Measurements from ENCODE around the gene FAM131A. TPM values are rescaled to one million over a fixed set of nuclear protein-coding genes. Genes with fewer than 3 reads are reported as not detected.
A peak's percentile ranks its signal among the peaks of the same experiment; 100 is the strongest.

FAM131A gene
- total RNA-seq, 2 experiments from 2014 or later, result 3.1 to 4.5 TPM

DNA sequence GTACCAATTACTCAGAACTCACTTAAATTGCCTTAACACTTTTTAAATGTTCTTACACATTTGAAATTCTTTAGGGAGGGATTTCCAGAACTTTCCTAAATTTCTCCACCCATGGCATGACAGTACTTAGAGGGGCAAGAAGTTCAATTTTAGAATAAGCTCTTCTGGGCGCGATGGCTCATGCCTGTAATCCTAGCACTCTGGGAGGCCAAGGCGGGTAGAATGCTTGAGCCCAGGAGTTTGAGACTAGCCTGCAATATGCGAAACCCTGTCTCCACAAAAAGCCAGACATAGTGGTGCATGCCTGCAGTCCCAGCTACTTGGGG is 10.6 kb downstream of the FAM131A start:
- no peaks in the 10 kb centered on the region for H3K36me3 Mint-ChIP-seq
- H3K4me3 Mint-ChIP-seq, result no peak overlapping the region
- no peak for DNase-seq
- ATAC-seq, result no peak
- H3K4me1 Mint-ChIP-seq, result peaks cover 4% of the 10 kb centered on the region
- H3K27me3 Mint-ChIP-seq, result no peaks in the 10 kb centered on the region
- H3K27ac Mint-ChIP-seq, result no peak overlapping the region
- no peaks in the 10 kb centered on the region for H3K9me3 Mint-ChIP-seq (ENCODE audit: low read depth)
- CTCF ChIA-PET, result interaction anchor here (0.7 to 0.9 kb wide), 2 partner anchors 11 to 330 kb away, joined by 3 read pairs; partner anchors contain the start of genes ABCC5 and FAM131A

DNA sequence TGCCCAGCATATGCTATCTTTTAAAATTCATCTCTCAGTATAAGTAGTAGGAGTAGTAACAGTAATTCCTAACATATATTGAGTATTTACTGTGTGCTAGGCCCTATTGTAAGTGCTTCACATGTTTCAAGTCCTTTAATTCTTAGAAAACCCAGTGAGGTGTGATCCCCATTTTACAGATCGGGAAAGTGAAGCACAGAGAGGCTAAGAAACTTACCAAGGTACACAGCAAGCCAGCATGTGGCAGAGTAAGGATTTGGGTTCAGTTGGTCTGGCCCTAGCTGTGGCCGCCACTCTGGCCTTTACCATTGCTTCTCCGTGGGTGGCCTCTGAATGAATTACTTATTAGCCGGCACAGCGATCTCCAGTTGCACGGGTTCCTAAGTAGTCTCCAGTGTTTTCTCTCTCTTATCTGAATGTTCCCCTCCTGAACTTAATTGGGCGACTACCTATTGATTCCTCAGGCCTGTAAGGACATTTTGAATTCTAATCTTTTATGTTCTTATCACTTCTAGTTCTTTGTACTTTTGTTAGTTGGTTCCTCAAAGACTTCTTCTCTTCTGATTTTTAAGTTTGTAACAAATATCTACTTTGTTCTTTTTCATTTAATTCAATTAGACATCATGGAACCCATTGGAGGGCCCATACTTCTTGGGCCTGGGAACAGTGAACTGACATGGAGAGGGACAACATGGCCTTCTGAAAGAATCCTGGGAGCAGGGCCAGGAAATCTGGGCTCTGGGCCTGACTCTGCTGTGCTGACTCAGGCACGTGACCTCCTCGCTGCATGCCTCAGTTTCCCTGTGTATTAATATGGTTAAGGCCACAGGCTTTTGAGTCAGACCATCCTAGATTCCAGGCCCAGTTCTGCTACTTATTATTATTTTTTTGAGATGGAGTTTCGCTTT is 12.4 kb downstream of the FAM131A start:
- Mint-ChIP-seq H3K4me3 (no peak overlapping the region), H3K4me1 (peaks cover 9% of the 10 kb centered on the region), H3K36me3 (no peaks in the 10 kb centered on the region), H3K27ac (no peak overlapping the region), H3K27me3 (no peaks in the 10 kb centered on the region), H3K9me3 (ENCODE audit: low read depth) (no peaks in the 10 kb centered on the region)
- DNase-seq, result no peak
- CTCF ChIA-PET, result no interaction called here
- no peak for ATAC-seq

DNA sequence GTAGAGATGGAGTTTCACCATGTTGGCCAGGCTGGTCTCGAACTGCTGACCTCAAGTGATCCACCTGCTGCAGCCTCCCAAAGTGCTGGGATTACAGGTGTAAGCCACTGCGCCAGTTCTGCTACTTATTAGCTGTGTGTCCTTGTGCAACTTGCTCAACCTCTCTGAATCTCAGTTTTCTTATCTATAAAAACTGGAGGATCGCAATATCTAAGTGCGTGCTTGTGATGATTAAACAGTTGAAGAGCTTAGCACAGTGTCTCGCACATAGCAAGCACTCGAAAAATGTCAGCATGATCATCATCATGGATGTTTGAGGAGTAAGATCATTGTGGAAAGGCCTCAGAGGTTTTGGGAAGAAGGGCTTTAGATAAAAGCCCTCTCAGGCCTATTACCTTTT is 13.2 kb downstream of the FAM131A start:
- ATAC-seq (no peak), DNase-seq (no peak)
- Mint-ChIP-seq H3K4me3 (no peak overlapping the region), H3K27me3 (no peaks in the 10 kb centered on the region), H3K27ac (no peak overlapping the region), H3K36me3 (no peaks in the 10 kb centered on the region), H3K4me1 (peaks cover 9% of the 10 kb centered on the region), H3K9me3 (ENCODE audit: low read depth) (no peaks in the 10 kb centered on the region)
- CTCF ChIA-PET, result no interaction called here

DNA sequence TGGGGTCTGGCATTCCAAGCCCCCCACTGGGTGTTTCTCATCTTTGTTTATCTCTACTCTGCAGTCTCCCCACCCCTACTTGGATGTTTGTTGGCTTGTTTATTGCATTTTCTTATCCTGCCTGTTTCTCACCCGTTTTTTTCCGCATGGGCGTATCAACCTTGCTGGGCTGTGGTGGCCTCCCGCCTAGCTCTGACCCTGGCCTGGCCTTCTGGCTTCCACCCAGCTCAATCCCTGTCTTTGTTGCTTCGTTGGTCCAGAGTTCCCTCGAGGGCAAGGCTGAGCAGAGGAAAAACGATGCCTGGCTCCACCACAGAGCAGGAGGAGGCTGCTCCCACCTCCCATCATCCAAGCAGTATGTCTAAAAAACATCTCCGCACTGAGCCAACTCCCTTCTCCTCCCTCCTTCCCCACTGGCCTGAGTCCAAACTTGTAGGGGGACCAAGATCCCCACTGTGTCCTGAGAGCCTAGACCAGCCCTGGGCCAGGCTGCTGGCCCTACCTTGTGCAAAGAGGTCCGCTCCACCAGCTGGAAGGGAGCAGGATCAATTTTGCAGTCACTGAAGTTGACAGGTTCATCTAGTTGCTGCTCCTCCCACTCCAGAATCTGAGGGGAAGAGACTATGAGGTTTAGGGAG is 14.2 kb downstream of the FAM131A start:
- ATAC-seq (no peak), DNase-seq (no peak)
- peaks cover 9% of the 10 kb centered on the region for H3K4me1 Mint-ChIP-seq
- no peak overlapping the region for H3K27ac Mint-ChIP-seq
- no peak overlapping the region for H3K4me3 Mint-ChIP-seq
- no peaks in the 10 kb centered on the region for H3K36me3 Mint-ChIP-seq
- CTCF ChIA-PET, result interaction anchor here (0.5 to 1.1 kb wide), 2 partner anchors 11 to 60 kb away, joined by 3 read pairs; no protein-coding TSS in a partner anchor
- no peaks in the 10 kb centered on the region for H3K9me3 Mint-ChIP-seq (ENCODE audit: low read depth)
- no peaks in the 10 kb centered on the region for H3K27me3 Mint-ChIP-seq

DNA sequence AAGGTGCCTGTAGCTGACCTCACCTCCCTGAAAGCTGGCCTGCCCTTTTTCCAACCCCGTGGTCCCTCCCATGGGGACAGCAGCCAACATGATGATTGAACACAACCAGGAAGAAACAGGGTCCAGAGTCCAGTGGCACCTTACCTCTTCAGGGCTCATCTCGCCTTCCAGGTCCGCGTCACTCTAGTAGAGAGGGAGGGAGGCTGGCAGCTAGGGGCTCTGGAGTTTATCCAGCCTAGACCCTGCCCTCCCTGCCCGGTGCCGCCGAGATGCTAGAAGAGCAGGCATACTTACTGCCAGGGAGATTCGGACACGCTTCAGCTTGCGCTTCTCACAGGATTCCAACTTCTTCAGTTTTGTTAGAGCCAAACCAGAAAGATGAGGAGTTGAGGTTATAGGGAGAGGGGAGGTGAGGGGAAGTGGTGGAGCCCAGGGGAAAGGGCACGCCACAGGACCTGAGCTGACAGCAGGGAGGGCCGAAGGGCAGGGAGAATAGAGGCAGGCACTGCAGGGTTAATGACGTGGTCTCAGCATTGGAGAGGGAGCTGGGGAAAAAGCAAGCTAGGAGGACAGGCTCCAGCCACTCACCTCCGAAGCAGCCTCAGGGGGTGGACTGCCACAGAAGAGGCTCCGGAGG is 14.9 kb downstream of the FAM131A start:
- no peaks in the 10 kb centered on the region for H3K36me3 Mint-ChIP-seq
- no peak overlapping the region for H3K4me3 Mint-ChIP-seq
- H3K27me3 Mint-ChIP-seq, result no peaks in the 10 kb centered on the region
- no peak overlapping the region for H3K27ac Mint-ChIP-seq
- peaks cover 9% of the 10 kb centered on the region for H3K4me1 Mint-ChIP-seq
- ATAC-seq, result no peak
- H3K9me3 Mint-ChIP-seq (ENCODE audit: low read depth), result no peaks in the 10 kb centered on the region
- DNase-seq, result no peak
- CTCF ChIA-PET, result interaction anchor here (0.5 to 1.2 kb wide), 3 partner anchors 9 to 60 kb away, joined by 3 read pairs; partner anchors contain the start of genes CLCN2 and POLR2H

DNA sequence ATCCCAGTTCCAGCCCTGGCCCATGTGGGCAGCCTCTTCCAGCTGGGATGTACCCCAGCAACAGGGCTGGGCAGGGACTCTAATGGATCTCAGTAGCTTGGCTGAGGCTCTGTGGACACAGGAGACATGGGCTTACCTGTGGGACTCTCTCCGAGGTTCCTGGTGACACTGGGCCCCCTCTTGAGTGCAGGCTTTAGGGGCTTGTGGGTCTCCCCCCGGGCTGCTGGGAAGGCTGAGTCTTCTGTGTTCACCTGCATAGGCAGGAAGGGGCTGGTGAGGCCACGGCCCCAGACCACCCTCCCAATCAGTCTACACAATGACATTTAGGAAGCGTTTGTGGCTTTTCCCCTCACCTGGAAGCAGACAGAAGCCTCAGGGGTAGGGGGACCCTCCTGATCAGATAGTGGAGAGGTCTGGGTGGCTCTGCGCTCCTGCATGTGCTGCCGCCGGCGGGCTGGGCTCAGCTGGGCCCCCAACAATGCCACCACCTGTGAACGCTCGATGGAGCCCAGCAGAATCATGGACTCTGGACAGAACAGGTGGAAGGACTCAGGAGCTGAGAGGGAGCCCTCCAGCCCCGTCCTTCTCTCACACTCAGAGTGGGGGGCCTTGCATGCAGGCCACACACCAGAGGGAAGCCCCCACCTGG is 15.6 kb downstream of the FAM131A start:
- DNase-seq, result no peak
- ATAC-seq, result no peak
- no peaks in the 10 kb centered on the region for H3K36me3 Mint-ChIP-seq
- H3K4me3 Mint-ChIP-seq, result no peak overlapping the region
- H3K4me1 Mint-ChIP-seq, result peaks cover 5% of the 10 kb centered on the region
- CTCF ChIA-PET, result interaction anchor here (0.7 to 2.1 kb wide), 6 partner anchors 8 to 160 kb away, joined by 3 to 13 read pairs (median 3); partner anchors contain the start of genes CLCN2 and POLR2H
- H3K27ac Mint-ChIP-seq, result no peak overlapping the region
- no peaks in the 10 kb centered on the region for H3K9me3 Mint-ChIP-seq (ENCODE audit: low read depth)
- no peaks in the 10 kb centered on the region for H3K27me3 Mint-ChIP-seq

DNA sequence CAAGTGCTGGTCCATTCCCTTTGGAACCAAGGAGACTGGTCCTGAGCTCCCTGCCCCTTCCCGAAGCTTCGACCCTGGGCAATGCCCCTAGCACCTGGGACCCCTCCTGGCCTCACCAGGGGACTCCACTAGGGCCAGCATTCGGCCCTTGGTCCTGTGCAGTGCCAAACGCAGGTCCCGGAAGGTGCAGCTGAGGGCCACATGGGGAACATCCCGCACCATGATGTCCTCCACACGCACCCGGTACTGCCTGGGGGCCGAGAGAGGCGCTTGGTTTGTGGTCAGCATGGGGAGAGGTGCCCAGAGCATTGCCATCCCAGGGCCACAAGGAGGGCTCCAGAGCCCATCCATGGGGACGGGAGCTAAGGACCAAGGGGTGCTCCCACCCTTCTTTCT is 16.1 kb downstream of the FAM131A start:
- Mint-ChIP-seq H3K27ac (no peak overlapping the region), H3K27me3 (no peaks in the 10 kb centered on the region), H3K4me1 (peaks cover 5% of the 10 kb centered on the region), H3K4me3 (no peak overlapping the region), H3K9me3 (ENCODE audit: low read depth) (no peaks in the 10 kb centered on the region), H3K36me3 (no peaks in the 10 kb centered on the region)
- CTCF ChIA-PET, result interaction anchor here (0.5 to 2.1 kb wide), 16 partner anchors 8 to 590 kb away, joined by 3 to 13 read pairs (median 4); partner anchors contain the start of gene FAM131A
- ATAC-seq, result peak; percentile 8
- no peak for DNase-seq

DNA sequence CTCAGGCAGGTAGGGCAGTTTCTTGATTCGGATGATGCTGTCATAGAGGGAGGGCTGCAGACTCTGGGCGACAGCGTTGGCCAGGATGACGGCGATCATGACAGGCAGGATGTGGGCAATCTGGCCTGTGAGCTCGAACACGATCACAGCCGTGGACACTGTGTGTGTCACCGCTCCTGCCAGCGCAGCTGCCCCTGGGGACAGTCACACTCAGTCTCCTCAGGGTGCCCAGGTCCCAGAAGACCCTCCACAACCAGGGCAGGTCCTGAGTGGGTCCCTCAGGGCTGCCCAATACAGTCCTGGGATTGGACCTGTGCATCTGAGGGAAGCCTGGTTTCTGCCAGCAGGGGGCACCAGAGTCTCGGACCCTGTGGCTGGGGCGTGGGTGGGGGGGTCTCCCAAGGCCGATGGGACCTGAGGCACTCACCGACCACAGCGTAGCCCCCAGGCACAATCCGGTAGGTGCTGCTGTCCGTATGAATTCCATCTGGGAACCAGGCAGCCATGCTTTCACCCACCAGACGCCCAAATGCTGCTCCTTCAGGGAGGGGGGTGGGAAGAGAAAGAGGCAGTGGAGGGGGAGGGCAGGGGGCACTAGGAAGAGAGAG is 16.8 kb downstream of the FAM131A start:
- Mint-ChIP-seq H3K27ac (peak overlapping the region; percentile 8), H3K4me3 (no peak overlapping the region)
- CTCF ChIA-PET, result interaction anchor here (0.5 to 2.1 kb wide), 15 partner anchors 9 to 590 kb away, joined by 3 to 13 read pairs (median 4); partner anchors contain the start of gene FAM131A

DNA sequence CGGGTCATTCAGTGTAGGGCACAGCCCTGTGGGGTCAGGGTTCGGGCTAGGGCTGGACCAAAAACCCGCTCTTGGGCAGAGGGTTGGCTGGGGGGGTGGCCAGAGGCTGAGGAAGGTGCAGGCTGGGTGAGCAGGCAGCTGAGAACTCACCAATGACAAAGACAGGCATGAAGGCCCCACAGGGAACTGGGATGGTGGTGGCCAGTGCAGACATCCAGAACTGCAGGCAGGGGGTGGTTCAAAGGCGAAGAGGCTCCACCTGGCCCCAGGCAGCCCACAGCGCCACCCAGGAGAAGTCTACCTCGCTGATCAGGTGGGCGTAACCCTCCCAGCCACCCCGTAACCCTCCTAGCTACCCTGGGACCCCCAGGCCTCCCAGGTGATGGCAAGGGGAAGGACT is 17.4 kb downstream of the FAM131A start:
- CTCF ChIA-PET, result interaction anchor here (0.9 to 2.1 kb wide), 4 partner anchors 17 to 186 kb away, joined by 3 to 13 read pairs (median 5); no protein-coding TSS in a partner anchor
- no peak overlapping the region for H3K4me3 Mint-ChIP-seq
- H3K4me1 Mint-ChIP-seq, result peaks cover 5% of the 10 kb centered on the region
- H3K9me3 Mint-ChIP-seq (ENCODE audit: low read depth), result no peaks in the 10 kb centered on the region
- H3K27me3 Mint-ChIP-seq, result no peaks in the 10 kb centered on the region
- DNase-seq, result no peak
- no peaks in the 10 kb centered on the region for H3K36me3 Mint-ChIP-seq
- no peak overlapping the region for H3K27ac Mint-ChIP-seq
- no peak for ATAC-seq

More for the DNA sequence above, 16.8 kb downstream of the FAM131A start:
- peaks cover 5% of the 10 kb centered on the region for H3K4me1 Mint-ChIP-seq
- no peaks in the 10 kb centered on the region for H3K9me3 Mint-ChIP-seq (ENCODE audit: low read depth)
- no peaks in the 10 kb centered on the region for H3K36me3 Mint-ChIP-seq
- DNase-seq, result peak; percentile 72
- no peaks in the 10 kb centered on the region for H3K27me3 Mint-ChIP-seq
- ATAC-seq, result peak; percentile 81

DNA sequence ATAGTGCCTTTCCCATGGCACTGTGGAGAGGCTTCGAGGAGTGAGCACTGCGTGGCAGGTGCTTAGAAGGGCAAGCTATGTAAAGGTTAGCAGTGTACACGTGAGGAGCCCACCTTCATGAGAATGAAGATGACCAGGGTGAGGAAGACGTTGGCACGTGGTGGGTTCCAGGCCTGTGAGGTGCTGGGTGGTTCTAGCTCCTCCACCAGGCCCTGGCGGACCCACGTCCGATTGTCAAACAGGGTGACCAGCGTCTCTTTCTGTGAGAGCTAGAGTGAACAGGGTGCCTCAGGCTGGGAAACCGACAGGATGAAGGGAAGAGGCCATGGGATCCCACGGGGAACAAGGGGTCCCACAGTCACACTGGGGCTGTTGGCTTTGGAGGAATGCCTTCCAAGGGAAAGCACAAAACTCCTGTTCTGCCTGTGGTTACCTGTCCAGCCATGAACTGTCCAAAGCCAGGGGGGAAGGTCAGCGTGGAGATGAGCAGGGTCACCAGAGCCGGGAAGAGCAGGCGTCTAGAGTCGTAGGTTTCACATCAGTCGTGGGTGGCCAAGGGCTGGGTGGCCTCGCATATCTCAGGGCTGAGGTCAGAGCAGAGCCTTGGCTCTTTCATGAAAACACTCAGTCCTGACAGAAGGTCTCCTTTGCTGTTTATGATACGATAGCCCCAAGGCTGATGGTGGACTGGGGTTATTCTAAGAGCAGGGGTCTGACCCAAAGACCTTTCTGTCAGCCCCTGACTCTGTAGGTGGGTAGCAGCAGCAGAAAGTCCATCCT is 18.1 kb downstream of the FAM131A start:
- no peak overlapping the region for H3K4me3 Mint-ChIP-seq
- H3K4me1 Mint-ChIP-seq, result peaks cover 7% of the 10 kb centered on the region
- DNase-seq (no peak), ATAC-seq (no peak)
- no peaks in the 10 kb centered on the region for H3K9me3 Mint-ChIP-seq (ENCODE audit: low read depth)
- no peaks in the 10 kb centered on the region for H3K36me3 Mint-ChIP-seq
- H3K27me3 Mint-ChIP-seq, result peaks cover 4% of the 10 kb centered on the region
- CTCF ChIA-PET, result interaction anchor here (0.9 to 1.6 kb wide), 3 partner anchors 158 to 186 kb away, joined by 3 to 7 read pairs (median 3); no protein-coding TSS in a partner anchor
- H3K27ac Mint-ChIP-seq, result no peak overlapping the region

DNA sequence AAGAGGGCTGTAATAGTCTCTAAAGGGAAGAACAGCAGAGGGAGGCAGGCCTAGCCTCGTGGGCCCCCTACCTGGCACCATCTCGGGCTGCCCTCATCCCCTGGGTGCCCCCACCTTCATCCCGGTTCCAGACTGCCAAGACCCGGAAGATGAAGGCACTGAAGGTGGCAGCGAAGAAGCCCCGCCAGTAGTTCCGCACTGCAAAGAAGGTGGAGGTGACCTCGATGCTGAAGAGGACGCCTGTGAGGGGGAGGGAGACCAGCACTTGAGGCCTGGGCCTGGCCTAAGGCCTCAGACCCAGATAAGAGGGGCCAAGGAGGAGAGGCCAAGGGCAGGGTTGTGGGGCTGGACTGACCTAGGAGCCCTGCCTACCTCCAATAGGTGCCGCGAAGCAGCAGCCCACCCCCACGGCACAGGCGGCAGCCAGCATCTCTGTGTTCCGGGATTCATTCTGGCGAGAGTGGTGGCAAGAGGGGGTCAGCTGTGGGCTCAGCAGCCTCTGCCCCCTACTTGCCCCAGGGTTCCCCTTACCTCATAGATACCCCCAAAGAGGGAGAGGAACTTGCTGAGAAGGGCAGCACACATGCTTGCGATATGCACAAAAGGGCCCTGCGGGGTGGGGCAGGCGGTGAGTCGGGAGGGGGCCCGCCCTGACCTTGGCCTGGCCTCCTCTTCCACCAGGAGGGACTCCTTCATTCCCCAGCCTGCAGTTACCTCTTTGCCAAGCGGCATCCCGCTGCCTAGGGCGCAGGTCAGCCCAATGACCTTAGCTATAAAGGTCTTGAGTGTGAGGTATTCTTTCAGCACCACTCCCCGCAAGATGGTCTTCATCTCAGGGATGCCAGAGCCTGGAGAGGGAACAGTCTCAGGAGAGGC is 20.1 kb downstream of the FAM131A start:
- H3K4me3 Mint-ChIP-seq, result no peak overlapping the region
- H3K27me3 Mint-ChIP-seq, result peaks cover 5% of the 10 kb centered on the region
- H3K4me1 Mint-ChIP-seq, result peaks cover 13% of the 10 kb centered on the region
- no peaks in the 10 kb centered on the region for H3K36me3 Mint-ChIP-seq
- CTCF ChIA-PET, result no interaction called here
- H3K9me3 Mint-ChIP-seq (ENCODE audit: low read depth), result no peaks in the 10 kb centered on the region
- ATAC-seq (no peak), DNase-seq (no peak)
- H3K27ac Mint-ChIP-seq, result no peak overlapping the region
